GM12865 (cell line): Measurements from ENCODE around the gene PRDM16.

Experiments used
- DNase-seq: peaks from one replicate; pipeline ENCODE4 v3.0.0; 2010; ENCODE audit warnings: low read depth
- H3K4me3 ChIP-seq: 2 replicates; pipeline ENCODE4 v1.5.1; 2011; ENCODE audit warnings: mild to moderate bottlenecking, low read depth, low read length, control low read depth
- TF ChIP-seq, protein P1 (sequence below): IDR thresholded peaks from 2 replicates; pipeline ENCODE4 v1.5.1; 2011; ENCODE audit warnings: low read length, control low read depth, low read depth, inconsistent platforms; ENCODE audit not compliant: insufficient read depth; ENCODE audit errors: missing control alignments

Gene PRDM16

DNA sequence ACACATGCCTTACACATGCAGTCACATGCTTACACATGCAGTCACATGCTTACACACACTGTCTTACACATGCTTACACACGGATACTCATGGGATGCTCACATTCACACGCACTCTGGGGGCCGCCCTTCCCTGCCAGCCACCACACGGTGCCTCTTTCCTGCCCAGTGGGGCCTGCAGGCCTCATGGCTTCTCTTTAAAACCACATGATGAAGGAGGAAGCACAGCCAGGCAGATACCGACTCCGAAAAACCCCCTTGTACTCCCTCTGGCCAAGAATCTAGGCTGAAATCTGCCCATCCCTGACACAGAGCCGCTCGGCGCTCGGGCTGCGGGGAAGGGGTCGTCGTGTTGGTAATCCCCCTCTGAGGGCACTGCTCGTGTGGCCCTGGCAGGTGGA is 113.0 kb downstream of the PRDM16 start:
- TF ChIP-seq, protein P1, sequence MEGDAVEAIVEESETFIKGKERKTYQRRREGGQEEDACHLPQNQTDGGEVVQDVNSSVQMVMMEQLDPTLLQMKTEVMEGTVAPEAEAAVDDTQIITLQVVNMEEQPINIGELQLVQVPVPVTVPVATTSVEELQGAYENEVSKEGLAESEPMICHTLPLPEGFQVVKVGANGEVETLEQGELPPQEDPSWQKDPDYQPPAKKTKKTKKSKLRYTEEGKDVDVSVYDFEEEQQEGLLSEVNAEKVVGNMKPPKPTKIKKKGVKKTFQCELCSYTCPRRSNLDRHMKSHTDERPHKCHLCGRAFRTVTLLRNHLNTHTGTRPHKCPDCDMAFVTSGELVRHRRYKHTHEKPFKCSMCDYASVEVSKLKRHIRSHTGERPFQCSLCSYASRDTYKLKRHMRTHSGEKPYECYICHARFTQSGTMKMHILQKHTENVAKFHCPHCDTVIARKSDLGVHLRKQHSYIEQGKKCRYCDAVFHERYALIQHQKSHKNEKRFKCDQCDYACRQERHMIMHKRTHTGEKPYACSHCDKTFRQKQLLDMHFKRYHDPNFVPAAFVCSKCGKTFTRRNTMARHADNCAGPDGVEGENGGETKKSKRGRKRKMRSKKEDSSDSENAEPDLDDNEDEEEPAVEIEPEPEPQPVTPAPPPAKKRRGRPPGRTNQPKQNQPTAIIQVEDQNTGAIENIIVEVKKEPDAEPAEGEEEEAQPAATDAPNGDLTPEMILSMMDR: no peak
- no peak overlapping the region for H3K4me3 ChIP-seq
- DNase-seq: no peak

DNA sequence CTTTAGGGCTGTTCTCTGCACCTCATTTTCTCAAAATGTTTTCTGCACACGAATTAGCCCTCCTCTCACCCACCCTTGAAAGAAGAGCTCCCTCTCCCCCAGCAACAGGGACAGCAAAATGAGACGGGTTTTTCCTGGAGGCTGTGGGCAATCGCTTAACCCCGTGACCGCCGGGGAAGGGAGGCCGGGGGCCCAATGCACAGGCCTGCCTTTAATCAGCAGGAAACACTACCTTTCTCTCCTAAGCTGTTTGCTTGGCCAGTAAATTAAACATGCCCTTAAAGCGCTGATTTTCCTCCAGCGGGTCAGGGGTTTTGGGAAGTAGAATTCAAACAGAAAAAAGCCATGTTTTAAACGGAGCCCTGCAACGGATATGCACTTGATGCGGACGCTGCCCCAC is 114.4 kb downstream of the PRDM16 start:
- TF ChIP-seq, protein P1: no peak
- H3K4me3 ChIP-seq: no peak overlapping the region
- no peak for DNase-seq

DNA sequence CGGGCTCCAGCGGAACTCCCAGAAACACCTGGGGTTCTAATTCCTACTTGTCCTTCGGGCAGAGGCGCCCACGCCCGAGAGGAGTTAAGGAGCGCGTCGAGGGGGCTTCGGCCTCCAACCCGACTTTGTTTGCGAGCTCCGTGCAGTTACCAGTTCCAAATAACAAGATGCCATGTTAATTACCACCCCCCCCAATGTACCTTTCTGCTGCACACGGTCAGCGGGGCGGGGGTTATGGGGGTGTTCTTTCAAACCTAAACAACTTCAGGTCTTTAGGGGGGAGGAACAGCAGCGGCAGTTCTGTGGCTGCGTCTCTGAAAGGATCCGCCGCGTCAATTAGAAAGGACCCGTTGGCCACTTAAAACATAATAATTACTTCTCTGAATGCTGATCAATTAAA is 114.8 kb downstream of the PRDM16 start:
- DNase-seq: no peak

DNA sequence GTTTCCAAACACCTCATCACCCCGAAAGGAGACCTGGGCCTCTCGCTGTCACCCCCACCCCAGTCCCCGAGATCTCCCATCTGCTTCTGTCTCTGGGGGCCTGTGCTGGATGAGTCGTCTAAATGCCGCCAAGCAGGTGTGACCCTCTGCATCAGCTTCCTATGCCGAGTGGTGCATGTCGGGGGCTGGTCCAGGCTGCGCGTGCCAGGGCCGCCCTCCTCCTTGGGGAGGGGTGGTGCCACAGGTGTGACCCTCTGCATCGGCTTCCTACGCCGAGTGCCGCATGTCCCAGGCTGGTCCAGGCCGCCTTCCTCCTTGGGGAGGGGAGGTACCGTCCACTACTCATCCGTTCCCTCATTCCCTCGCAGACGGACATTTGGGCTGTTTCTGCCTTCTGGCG is 115.7 kb downstream of the PRDM16 start:
- TF ChIP-seq, protein P1: no peak
- DNase-seq: no peak
- H3K4me3 ChIP-seq: no peak overlapping the region

More for the DNA sequence above, 114.8 kb downstream of the PRDM16 start:
- no peak overlapping the region for H3K4me3 ChIP-seq
- TF ChIP-seq, protein P1: no peak

DNA sequence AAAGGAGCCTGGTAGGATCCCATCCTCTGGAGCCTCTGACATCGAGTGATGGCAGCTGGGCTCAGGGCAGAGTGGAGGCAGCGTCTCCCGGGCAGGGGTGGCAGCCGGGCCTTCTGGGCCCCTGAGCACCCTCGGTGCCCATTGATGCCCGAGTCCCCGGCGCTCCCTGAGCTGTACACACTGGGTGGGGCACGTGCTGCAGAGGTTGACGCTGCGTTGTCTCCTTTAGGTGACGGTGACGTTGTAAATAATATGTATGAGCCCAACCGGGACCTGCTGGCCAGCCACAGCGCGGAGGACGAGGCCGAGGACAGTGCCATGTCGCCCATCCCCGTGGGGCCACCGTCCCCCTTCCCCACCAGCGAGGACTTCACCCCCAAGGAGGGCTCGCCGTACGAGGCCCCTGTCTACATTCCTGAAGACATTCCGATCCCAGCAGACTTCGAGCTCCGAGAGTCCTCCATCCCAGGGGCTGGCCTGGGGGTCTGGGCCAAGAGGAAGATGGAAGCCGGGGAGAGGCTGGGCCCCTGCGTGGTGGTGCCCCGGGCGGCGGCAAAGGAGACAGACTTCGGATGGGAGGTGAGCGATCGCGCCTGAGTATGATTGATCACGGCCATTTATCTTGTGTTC is 117.0 kb downstream of the PRDM16 start:
- no peak for DNase-seq
- no peak overlapping the region for H3K4me3 ChIP-seq
- TF ChIP-seq, protein P1: no peak

DNA sequence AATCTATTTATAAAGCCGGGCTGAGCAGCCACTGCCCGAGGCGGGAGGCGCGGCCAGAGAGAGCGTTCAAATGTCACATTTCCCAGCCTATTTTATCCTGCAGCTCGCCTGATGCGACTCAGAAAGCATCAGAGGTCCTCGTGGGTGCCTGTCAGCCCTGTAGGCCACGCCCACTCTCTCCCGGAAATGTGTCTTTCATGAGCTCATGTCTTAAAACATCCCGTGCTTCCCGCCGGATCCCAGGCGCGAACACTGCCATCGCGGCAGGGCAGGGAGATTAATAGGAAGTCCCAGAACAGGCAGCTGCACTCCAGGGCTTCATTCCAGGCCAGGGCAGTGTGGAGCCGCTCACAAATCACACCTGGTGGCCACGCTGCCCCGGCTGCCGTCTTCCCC is 117.5 kb downstream of the PRDM16 start:
- TF ChIP-seq, protein P1: no peak
- no peak overlapping the region for H3K4me3 ChIP-seq
- no peak for DNase-seq

DNA sequence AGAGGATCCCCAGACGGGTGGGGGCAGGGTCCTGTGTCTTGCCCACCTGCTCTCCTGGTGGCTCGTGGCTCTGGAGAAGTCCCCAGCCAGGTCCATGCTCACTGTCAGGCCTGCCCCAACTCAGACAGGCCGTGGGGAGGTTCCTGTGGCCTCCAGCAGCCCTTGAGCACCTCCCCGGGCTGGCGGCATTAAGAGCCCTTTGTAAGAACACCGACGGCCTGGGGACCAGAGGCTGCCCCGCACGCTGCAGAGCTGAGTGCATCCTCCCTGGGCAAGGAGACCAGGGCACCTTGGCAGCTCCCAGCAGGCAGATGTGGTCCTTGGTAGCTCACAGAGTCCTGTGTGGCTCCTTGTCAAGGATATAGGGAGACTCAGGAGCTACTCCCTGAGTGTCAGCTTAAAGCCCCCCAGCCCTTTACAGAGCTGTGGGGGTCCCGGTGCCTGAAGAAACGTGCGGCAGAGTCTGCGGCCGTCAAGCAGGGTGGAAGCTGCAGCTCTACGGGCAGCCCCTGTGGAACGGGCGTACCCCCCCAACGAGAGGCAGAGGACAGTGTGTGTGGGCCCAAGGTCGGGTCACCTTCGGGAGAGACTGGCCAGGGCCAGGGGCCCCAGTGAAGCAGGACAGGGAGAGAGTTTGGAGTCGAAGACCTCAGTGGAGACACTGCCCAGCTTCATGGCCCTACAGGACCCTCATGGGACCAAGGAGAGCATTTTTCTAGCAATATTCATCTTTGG is 118.6 kb downstream of the PRDM16 start:
- H3K4me3 ChIP-seq: no peak overlapping the region
- DNase-seq: no peak
- TF ChIP-seq, protein P1: no peak
